Breast epithelium (tissue), 4 donors: ENCODE results near the gene TBRG4. TPM values are rescaled to one million over a fixed set of nuclear protein-coding genes. Genes with fewer than 3 reads are reported as not detected.

Experiments
- DNase-seq, 2 donors: peaks; one replicate each; pipeline ENCODE4 v3.0.0-alpha.2; 2019; ENCODE audit warnings: low spot score in 2 of 2
- H3K27ac ChIP-seq, 2 donors: fragments of 200-600 bp; sonication (generic) in 1 of 2; one replicate each; pipeline ENCODE4 v1.5.1; 2016 to 2019; ENCODE audit warnings: mild to moderate bottlenecking in 1 of 2
- H3K27me3 ChIP-seq, 2 donors: fragments of 200-600 bp; sonication (generic) in 1 of 2; one replicate each; pipeline versions ENCODE4 v1.5.1 to v1.6.0; 2017 to 2019; ENCODE audit warnings: control low read depth in 1 of 2, mild to moderate bottlenecking in 1 of 2
- H3K36me3 ChIP-seq: fragments of 200-600 bp; one replicate; pipeline ENCODE4 v1.5.1; 2019
- H3K4me1 ChIP-seq, 2 donors: fragments of 200-600 bp; sonication (generic); one replicate each; pipeline ENCODE4 v1.5.1; 2016 to 2019; ENCODE audit warnings: control low read depth in 1 of 2
- H3K4me3 ChIP-seq, 3 donors: fragments of 200-600 bp; sonication (generic); 1 replicate in 2 of 3; 2 replicates in 1 of 3; pipeline ENCODE4 v1.5.1; 2016 to 2019; ENCODE audit warnings: mild to moderate bottlenecking in 3 of 3, moderate library complexity in 2 of 3
- H3K9me3 ChIP-seq, 2 donors: fragments of 200-600 bp; sonication (generic) in 1 of 2; one replicate each; pipeline ENCODE4 v1.5.1; 2016 to 2019; ENCODE audit warnings: control low read depth in 1 of 2
- POLR2A ChIP-seq: fragments of 450-650 bp; IDR thresholded peaks from one replicate; pipeline ENCODE4 v1.6.1; 2016; ENCODE audit warnings: antibody characterized with exemption, mild to moderate bottlenecking, moderate library complexity
- POLR2AphosphoS5 ChIP-seq, 3 donors: sonication (generic); formaldehyde crosslinking; IDR thresholded peaks; one replicate each; pipeline ENCODE4 v1.6.1; 2017; ENCODE audit warnings: antibody characterized with exemption in 3 of 3
- intact Hi-C: fragments of 100-400 bp; cut with DNase I; formaldehyde crosslinking; loops from one replicate; pipeline ENCODE4 v1.15.1; 2023; ENCODE audit warnings: low total_unique reads
- total RNA-seq, 3 donors: library from RNA; depleted of rRNA; stranded (reverse); fragments of >200 nt; gene quantifications; one replicate each; pipeline ENCODE4 v1.1.0, GENCODE V29; 2016
- TF ChIP-seq, protein P1 (sequence below), 3 donors: fragments of 450-650 bp; IDR thresholded peaks; one replicate each; pipeline ENCODE4 v1.5.1; 2016 to 2017; ENCODE audit warnings: antibody characterized with exemption in 3 of 3, mild to moderate bottlenecking in 3 of 3, moderate library complexity in 3 of 3

The TBRG4 gene
- total RNA-seq, 3 donors from 2014 or later, result 37.9 to 63.8 (median 62.3) TPM

DNA sequence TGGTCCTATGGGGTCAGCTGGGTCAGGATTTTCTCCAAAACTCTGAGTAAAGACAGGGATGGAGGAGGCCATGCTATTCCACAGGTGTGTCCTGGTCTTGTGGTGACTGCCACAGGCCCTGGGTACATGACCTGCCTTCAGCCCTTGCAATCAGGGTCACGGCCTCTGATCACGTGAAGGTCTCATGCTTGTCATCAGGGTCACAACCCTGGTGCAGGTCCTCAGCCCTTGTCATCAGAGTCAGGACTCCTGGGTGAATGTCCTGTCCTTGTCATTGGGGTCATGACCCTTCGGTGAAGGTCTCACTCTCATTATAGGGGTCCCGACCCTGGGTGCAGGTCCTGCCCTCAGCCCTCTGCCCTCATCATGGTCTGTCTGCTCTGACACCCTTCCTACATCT, 21.9 kb upstream of the TBRG4 start:
- intact Hi-C loops, result no loop called here
- Histone ChIP-seq H3K27me3 (peaks cover 0 to 5% of the 10 kb centered on the region in 2 donors), H3K27ac (no peak overlapping the region), H3K4me3 (no peak overlapping the region), H3K4me1 (no peaks in the 10 kb centered on the region), H3K9me3 (no peaks in the 10 kb centered on the region), H3K36me3 (no peaks in the 10 kb centered on the region)
- no peak for DNase-seq
- TF ChIP-seq, protein P1, sequence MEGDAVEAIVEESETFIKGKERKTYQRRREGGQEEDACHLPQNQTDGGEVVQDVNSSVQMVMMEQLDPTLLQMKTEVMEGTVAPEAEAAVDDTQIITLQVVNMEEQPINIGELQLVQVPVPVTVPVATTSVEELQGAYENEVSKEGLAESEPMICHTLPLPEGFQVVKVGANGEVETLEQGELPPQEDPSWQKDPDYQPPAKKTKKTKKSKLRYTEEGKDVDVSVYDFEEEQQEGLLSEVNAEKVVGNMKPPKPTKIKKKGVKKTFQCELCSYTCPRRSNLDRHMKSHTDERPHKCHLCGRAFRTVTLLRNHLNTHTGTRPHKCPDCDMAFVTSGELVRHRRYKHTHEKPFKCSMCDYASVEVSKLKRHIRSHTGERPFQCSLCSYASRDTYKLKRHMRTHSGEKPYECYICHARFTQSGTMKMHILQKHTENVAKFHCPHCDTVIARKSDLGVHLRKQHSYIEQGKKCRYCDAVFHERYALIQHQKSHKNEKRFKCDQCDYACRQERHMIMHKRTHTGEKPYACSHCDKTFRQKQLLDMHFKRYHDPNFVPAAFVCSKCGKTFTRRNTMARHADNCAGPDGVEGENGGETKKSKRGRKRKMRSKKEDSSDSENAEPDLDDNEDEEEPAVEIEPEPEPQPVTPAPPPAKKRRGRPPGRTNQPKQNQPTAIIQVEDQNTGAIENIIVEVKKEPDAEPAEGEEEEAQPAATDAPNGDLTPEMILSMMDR (IDR thresholded peaks at IDR 0.05), result no peak
- TF ChIP-seq POLR2AphosphoS5 (IDR thresholded peaks at IDR 0.05) (no peak), POLR2A (no peak)

DNA sequence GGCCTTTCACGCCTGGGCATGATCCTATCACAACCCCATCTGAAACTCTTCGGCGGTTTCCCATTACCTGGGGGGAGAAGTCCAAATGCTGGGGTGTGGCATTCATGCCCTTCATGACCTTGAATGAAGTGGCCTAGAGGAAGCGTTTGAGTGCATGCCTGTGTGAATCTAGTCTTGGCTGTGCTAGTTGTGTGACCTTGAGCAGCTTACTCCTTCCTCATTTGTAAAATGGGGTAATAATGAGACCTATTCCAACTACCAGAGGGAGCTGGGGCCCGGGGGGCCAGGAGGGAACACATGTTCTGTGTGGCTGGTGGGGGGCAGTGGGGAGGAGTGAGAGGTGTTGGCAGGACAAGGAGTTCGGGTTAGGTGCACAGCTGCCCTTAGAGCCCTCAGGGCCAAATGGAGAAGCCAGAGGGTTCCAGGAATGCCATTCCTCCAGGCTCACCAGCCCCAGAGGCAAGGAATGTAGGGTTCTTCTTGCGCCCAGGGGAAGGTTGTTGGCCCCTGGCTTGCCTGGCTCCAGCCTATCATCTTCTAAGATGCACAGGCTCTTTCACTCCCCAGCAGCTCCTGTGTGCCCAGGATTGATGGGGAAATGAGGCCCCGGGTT, 21.3 kb upstream of the TBRG4 start:
- intact Hi-C loops, result no loop called here
- Histone ChIP-seq H3K4me1 (no peaks in the 10 kb centered on the region), H3K27ac (no peak overlapping the region), H3K36me3 (no peaks in the 10 kb centered on the region), H3K4me3 (no peak overlapping the region), H3K9me3 (no peaks in the 10 kb centered on the region), H3K27me3 (peaks cover 0 to 5% of the 10 kb centered on the region in 2 donors)
- TF ChIP-seq, protein P1 (IDR thresholded peaks at IDR 0.05), result no peak
- TF ChIP-seq POLR2AphosphoS5 (IDR thresholded peaks at IDR 0.05), result no peak
- TF ChIP-seq POLR2A, result no peak
- DNase-seq, result no peak

- no peak overlapping the region for H3K4me3 ChIP-seq
- TF ChIP-seq, protein P1 (IDR thresholded peaks at IDR 0.05), result no peak
- TF ChIP-seq POLR2A (no peak), POLR2AphosphoS5 (IDR thresholded peaks at IDR 0.05) (no peak)
- H3K36me3 ChIP-seq, result no peaks in the 10 kb centered on the region
- no peaks in the 10 kb centered on the region for H3K4me1 ChIP-seq
- peaks cover 0 to 5% of the 10 kb centered on the region in 2 donors for H3K27me3 ChIP-seq
- intact Hi-C loops, result no loop called here
- no peaks in the 10 kb centered on the region for H3K9me3 ChIP-seq
- no peak overlapping the region for H3K27ac ChIP-seq
- no peak for DNase-seq
Observed at GRCh38 chr7:45131891-45132290, 20.4 kb upstream of the TBRG4 start.

GRCh38 chr7:45130910-45131309, 19.4 kb upstream of the TBRG4 start:
- DNase-seq, result no peak
- Histone ChIP-seq H3K27me3 (peaks cover 0 to 5% of the 10 kb centered on the region in 2 donors), H3K9me3 (no peaks in the 10 kb centered on the region), H3K36me3 (no peaks in the 10 kb centered on the region), H3K4me1 (no peaks in the 10 kb centered on the region), H3K27ac (no peak overlapping the region), H3K4me3 (no peak overlapping the region)
- intact Hi-C loops, result no loop called here
- TF ChIP-seq POLR2A, result no peak

DNA sequence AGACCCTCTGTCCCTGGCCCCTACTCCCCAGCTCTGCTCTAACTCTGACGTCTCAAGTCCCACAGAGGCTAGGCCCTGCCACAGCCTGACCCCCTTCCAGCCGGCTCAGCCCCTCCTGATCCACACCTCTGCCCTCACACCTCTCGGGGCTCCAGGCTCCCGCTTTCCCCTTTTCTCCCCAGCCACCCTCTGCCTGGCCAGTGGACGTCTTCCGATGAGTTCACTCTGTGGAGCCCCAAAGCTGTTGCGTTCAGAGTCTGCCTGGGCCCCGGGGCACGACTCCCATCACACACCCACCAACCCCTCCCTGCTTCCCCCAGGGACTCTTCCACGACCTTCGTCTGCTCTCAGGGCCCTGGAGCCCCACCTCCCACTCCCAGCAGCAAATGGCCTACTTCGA, 18.4 kb upstream of the TBRG4 start:
- H3K9me3 ChIP-seq, result no peaks in the 10 kb centered on the region
- no peak for DNase-seq
- H3K27ac ChIP-seq, result no peak overlapping the region
- no peaks in the 10 kb centered on the region for H3K36me3 ChIP-seq
- H3K4me3 ChIP-seq, result no peak overlapping the region
- intact Hi-C loops, result no loop called here
- H3K27me3 ChIP-seq, result peaks cover 0 to 5% of the 10 kb centered on the region in 2 donors
- TF ChIP-seq POLR2A (no peak), POLR2AphosphoS5 (IDR thresholded peaks at IDR 0.05) (no peak)
- TF ChIP-seq, protein P1 (IDR thresholded peaks at IDR 0.05), result no peak
- H3K4me1 ChIP-seq, result no peaks in the 10 kb centered on the region
